CD4-positive, CD25-positive, alpha-beta regulatory T cell (primary cell): Measurements from ENCODE around the gene MN1. TPM values are rescaled to one million over a fixed set of nuclear protein-coding genes. Genes with fewer than 3 reads are reported as not detected.

ENCODE experiments used
- ATAC-seq, 2 donors: fragments of 150-1000 bp; cut with Tn5 transposase; one replicate each; pipeline ENCODE4 v1.10.0; 2021; ENCODE audit warnings: low read depth in 2 of 2, moderate number of reproducible peaks in 2 of 2, moderate library complexity in 1 of 2
- DNase-seq, 3 donors: peaks; one replicate each; pipeline versions ENCODE4 v3.0.0 to v3.0.0-alpha.2; 2012 to 2022; ENCODE audit warnings: mixed read lengths in 1 of 3
- H3K27ac ChIP-seq: one replicate; pipeline ENCODE4 v1.7.0; 2013; ENCODE audit warnings: mild to moderate bottlenecking, low read length; ENCODE audit not compliant: insufficient read depth, poor library complexity, severe bottlenecking
- H3K27me3 ChIP-seq: one replicate; pipeline ENCODE4 v1.7.0; 2013; ENCODE audit warnings: low read length; ENCODE audit not compliant: control insufficient read depth, insufficient read depth
- H3K36me3 ChIP-seq: one replicate; pipeline ENCODE4 v1.7.0; 2013; ENCODE audit warnings: mild to moderate bottlenecking, low read length, moderate library complexity; ENCODE audit not compliant: control insufficient read depth, insufficient read depth
- H3K4me1 ChIP-seq: 2 replicates; pipeline ENCODE4 v1.7.0; 2013; ENCODE audit warnings: mild to moderate bottlenecking, low read length; ENCODE audit not compliant: insufficient read depth, control insufficient read depth, poor library complexity, severe bottlenecking
- H3K4me3 ChIP-seq: one replicate; pipeline ENCODE4 v1.7.0; 2013; ENCODE audit warnings: low read depth, mild to moderate bottlenecking, low read length, moderate library complexity
- H3K9me3 ChIP-seq, 2 experiments: 1 replicate in 1 of 2; 2 replicates in 1 of 2; pipeline ENCODE4 v1.7.0; 2013; ENCODE audit warnings: low read length in 2 of 2, mild to moderate bottlenecking in 1 of 2, moderate library complexity in 1 of 2; ENCODE audit not compliant: control insufficient read depth in 2 of 2
- H3K27ac Mint-ChIP-seq, 3 donors: one replicate each; pipeline ENCODE4 v1.8.0; 2020 to 2022; ENCODE audit warnings: mild to moderate bottlenecking in 3 of 3, mixed read lengths in 3 of 3, moderate library complexity in 2 of 3
- H3K27me3 Mint-ChIP-seq: one replicate; pipeline ENCODE4 v1.8.0; 2022; ENCODE audit warnings: mild to moderate bottlenecking, mixed read lengths
- H3K36me3 Mint-ChIP-seq: one replicate; pipeline ENCODE4 v1.8.0; 2020; ENCODE audit warnings: mixed read lengths
- H3K4me1 Mint-ChIP-seq, 4 donors: one replicate each; pipeline ENCODE4 v1.8.0; 2020 to 2022; ENCODE audit warnings: mixed read lengths in 4 of 4, mild to moderate bottlenecking in 1 of 4
- H3K4me3 Mint-ChIP-seq, 4 donors: one replicate each; pipeline ENCODE4 v1.8.0; 2020 to 2022; ENCODE audit warnings: mild to moderate bottlenecking in 4 of 4, mixed read lengths in 4 of 4, moderate library complexity in 3 of 4
- H3K9me3 Mint-ChIP-seq, 7 donors: one replicate each; pipeline ENCODE4 v1.8.0; 2020 to 2022; ENCODE audit warnings: mixed read lengths in 7 of 7, mild to moderate bottlenecking in 3 of 7, moderate library complexity in 2 of 7
- polyA plus RNA-seq, 4 donors: library from polyadenylated mRNA; unstranded; fragments of 300-500 nt; fragmentation: Illumina TruSeq; gene quantifications; one replicate each; pipeline ENCODE4 v1.2.3, GENCODE V29; 2021
- total RNA-seq: library from RNA; stranded (reverse); gene quantifications from one replicate; pipeline ENCODE4 v1.2.3, GENCODE V29; 2022

MN1 gene
- total and polyA plus RNA-seq, 5 donors from 2014 or later = 0.07 to 0.39 TPM; not detected in 3

GRCh38 chr22:27797520-27798391 is 3.8 kb downstream of the MN1 start:
- Mint-ChIP-seq H3K36me3 (no peaks in the 10 kb centered on the region), H3K9me3 (no peaks in the 10 kb centered on the region), H3K27me3 (peaks cover 13% of the 10 kb centered on the region), H3K27ac (no peak overlapping the region), H3K4me3 (no peak overlapping the region), H3K4me1 (peaks cover 0 to 6% (median 5%) of the 10 kb centered on the region in 4 donors)
- Histone ChIP-seq H3K4me3 (no peak overlapping the region), H3K27ac (no peak overlapping the region), H3K9me3 (no peaks in the 10 kb centered on the region), H3K27me3 (no peaks in the 10 kb centered on the region), H3K4me1 (peaks cover 13% of the 10 kb centered on the region), H3K36me3 (no peaks in the 10 kb centered on the region)
- ATAC-seq = no peak
- DNase-seq = no peak

GRCh38 chr22:27796829-27797519 is 4.6 kb downstream of the MN1 start:
- no peak for DNase-seq
- no peaks in the 10 kb centered on the region for H3K9me3 Mint-ChIP-seq
- ATAC-seq = no peak
- H3K27ac Mint-ChIP-seq = no peak overlapping the region
- no peak overlapping the region for H3K4me3 Mint-ChIP-seq
- Histone ChIP-seq H3K27me3 (no peaks in the 10 kb centered on the region), H3K9me3 (no peaks in the 10 kb centered on the region), H3K4me3 (no peak overlapping the region), H3K36me3 (no peaks in the 10 kb centered on the region), H3K27ac (no peak overlapping the region), H3K4me1 (peaks cover 10% of the 10 kb centered on the region)
- H3K27me3 Mint-ChIP-seq = peaks cover 5% of the 10 kb centered on the region
- no peaks in the 10 kb centered on the region for H3K4me1 Mint-ChIP-seq
- no peaks in the 10 kb centered on the region for H3K36me3 Mint-ChIP-seq

GRCh38 chr22:27795696-27796517 is 5.6 kb downstream of the MN1 start:
- H3K27me3 Mint-ChIP-seq = peaks cover 5% of the 10 kb centered on the region
- ATAC-seq = no peak
- Histone ChIP-seq H3K27me3 (no peaks in the 10 kb centered on the region), H3K36me3 (no peaks in the 10 kb centered on the region), H3K4me1 (peaks cover 9% of the 10 kb centered on the region), H3K27ac (no peak overlapping the region), H3K9me3 (no peaks in the 10 kb centered on the region), H3K4me3 (no peak overlapping the region)
- H3K4me3 Mint-ChIP-seq = peak overlapping the region in 1 of 4 donors; percentile 22
- H3K9me3 Mint-ChIP-seq = no peaks in the 10 kb centered on the region
- no peaks in the 10 kb centered on the region for H3K36me3 Mint-ChIP-seq
- H3K4me1 Mint-ChIP-seq = no peaks in the 10 kb centered on the region
- no peak for DNase-seq
- H3K27ac Mint-ChIP-seq = no peak overlapping the region

GRCh38 chr22:27795053-27795452 is 6.5 kb downstream of the MN1 start:
- H3K4me3 Mint-ChIP-seq = peak overlapping the region in 1 of 4 donors; percentile 12
- peaks cover 5% of the 10 kb centered on the region for H3K27me3 Mint-ChIP-seq

GRCh38 chr22:27794226-27794625 is 7.3 kb downstream of the MN1 start:
- Histone ChIP-seq H3K4me1 (no peaks in the 10 kb centered on the region), H3K36me3 (no peaks in the 10 kb centered on the region), H3K9me3 (no peaks in the 10 kb centered on the region), H3K27me3 (no peaks in the 10 kb centered on the region), H3K4me3 (no peak overlapping the region), H3K27ac (no peak overlapping the region)
- Mint-ChIP-seq H3K9me3 (no peaks in the 10 kb centered on the region), H3K27ac (no peak overlapping the region), H3K27me3 (peaks cover 7% of the 10 kb centered on the region), H3K4me1 (no peaks in the 10 kb centered on the region), H3K36me3 (no peaks in the 10 kb centered on the region), H3K4me3 (peak overlapping the region in 1 of 4 donors; percentile 12)
- ATAC-seq = no peak
- no peak for DNase-seq

More at GRCh38 chr22:27795053-27795452, 6.5 kb downstream of the MN1 start:
- H3K27me3 ChIP-seq = no peaks in the 10 kb centered on the region
- no peaks in the 10 kb centered on the region for H3K9me3 ChIP-seq
- no peak overlapping the region for H3K4me3 ChIP-seq
- Mint-ChIP-seq H3K27ac (no peak overlapping the region), H3K4me1 (no peaks in the 10 kb centered on the region), H3K36me3 (no peaks in the 10 kb centered on the region), H3K9me3 (no peaks in the 10 kb centered on the region)
- H3K27ac ChIP-seq = no peak overlapping the region
- H3K4me1 ChIP-seq = peaks cover under 1% of the 10 kb centered on the region
- no peaks in the 10 kb centered on the region for H3K36me3 ChIP-seq
- DNase-seq = no peak
- no peak for ATAC-seq

- no peaks in the 10 kb centered on the region for H3K4me1 Mint-ChIP-seq
- Histone ChIP-seq H3K27me3 (no peaks in the 10 kb centered on the region), H3K4me1 (no peaks in the 10 kb centered on the region), H3K27ac (no peak overlapping the region), H3K9me3 (no peaks in the 10 kb centered on the region), H3K36me3 (no peaks in the 10 kb centered on the region), H3K4me3 (no peak overlapping the region)
- no peaks in the 10 kb centered on the region for H3K36me3 Mint-ChIP-seq
- peaks cover 9% of the 10 kb centered on the region for H3K27me3 Mint-ChIP-seq
- no peak for DNase-seq
- H3K9me3 Mint-ChIP-seq = no peaks in the 10 kb centered on the region
- no peak overlapping the region for H3K4me3 Mint-ChIP-seq
- H3K27ac Mint-ChIP-seq = no peak overlapping the region
- ATAC-seq = no peak
Measured at GRCh38 chr22:27793576-27793975, 8.0 kb downstream of the MN1 start.

GRCh38 chr22:27792452-27793161 is 8.9 kb downstream of the MN1 start:
- Mint-ChIP-seq H3K9me3 (no peaks in the 10 kb centered on the region), H3K4me3 (peak overlapping the region in 1 of 4 donors; percentile 86), H3K4me1 (no peaks in the 10 kb centered on the region), H3K27ac (no peak overlapping the region), H3K36me3 (no peaks in the 10 kb centered on the region), H3K27me3 (peaks cover 9% of the 10 kb centered on the region)
- Histone ChIP-seq H3K4me1 (no peaks in the 10 kb centered on the region), H3K27ac (no peak overlapping the region), H3K27me3 (no peaks in the 10 kb centered on the region), H3K36me3 (no peaks in the 10 kb centered on the region), H3K4me3 (no peak overlapping the region), H3K9me3 (no peaks in the 10 kb centered on the region)
- ATAC-seq (no peak), DNase-seq (no peak)
